Upper lobe of right lung (tissue), 1 donor: Measurements from ENCODE around the gene SALL3. TPM values are rescaled to one million over a fixed set of nuclear protein-coding genes. Genes with fewer than 3 reads are reported as not detected.

Experiments used
- ATAC-seq: fragments of 200-7000 bp; cut with Tn5 transposase; one replicate; pipeline ENCODE4 v1.9.1; 2020; ENCODE audit warnings: mild to moderate bottlenecking, moderate library complexity
- DNase-seq: peaks from one replicate; pipeline ENCODE4 v3.0.0-alpha.2; 2020
- H3K27ac ChIP-seq: fragments of 200-600 bp; one replicate; pipeline ENCODE4 v1.8.0; 2022
- H3K27me3 ChIP-seq: fragments of 200-600 bp; one replicate; pipeline ENCODE4 v1.8.0; 2022; ENCODE audit warnings: mild to moderate bottlenecking
- H3K36me3 ChIP-seq: fragments of 200-600 bp; one replicate; pipeline ENCODE4 v1.8.0; 2022
- H3K4me1 ChIP-seq: fragments of 200-600 bp; one replicate; pipeline ENCODE4 v1.8.0; 2022
- H3K4me3 ChIP-seq: fragments of 200-600 bp; one replicate; pipeline ENCODE4 v1.8.0; 2022; ENCODE audit warnings: mild to moderate bottlenecking
- H3K9me3 ChIP-seq: fragments of 200-600 bp; one replicate; pipeline ENCODE4 v1.8.0; 2022
- CTCF ChIP-seq: fragments of 200-600 bp; IDR thresholded peaks from one replicate; pipeline ENCODE4 v1.8.0; 2022; ENCODE audit warnings: antibody characterized with exemption
- intact Hi-C: fragments of 100-400 bp; cut with DNase I; formaldehyde crosslinking; loops from one replicate; pipeline ENCODE4 v1.11.0; 2022
- total RNA-seq: library from RNA; stranded (reverse); fragmentation: NEBNext Ultra II Directional; extraction: Animal tissue kit (Norgen Biotek cat#: 25700); gene quantifications from one replicate; pipeline ENCODE4 v1.2.1, GENCODE V29; 2021
- donor health status: DM: no; HTN: yes; CAD: no; lungs with severe emphysema.

SALL3 gene
- total RNA-seq, 1 donor from 2014 or later = not detected

GRCh38 chr18:79005653-79006052 lies 26.0 kb downstream of the SALL3 start:
- no peaks in the 10 kb centered on the region for H3K36me3 ChIP-seq
- H3K4me1 ChIP-seq = no peaks in the 10 kb centered on the region
- H3K4me3 ChIP-seq = no peak overlapping the region
- intact Hi-C loops = no loop called here
- H3K27ac ChIP-seq = no peak overlapping the region
- DNase-seq = no peak
- no peaks in the 10 kb centered on the region for H3K9me3 ChIP-seq
- peaks cover 22% of the 10 kb centered on the region for H3K27me3 ChIP-seq
- ATAC-seq = no peak
- no peak for TF ChIP-seq CTCF

GRCh38 chr18:79006106-79006795 lies 26.6 kb downstream of the SALL3 start:
- ATAC-seq (peak; percentile 36), DNase-seq (no peak)
- peaks cover 18% of the 10 kb centered on the region for H3K27me3 ChIP-seq

GRCh38 chr18:79007440-79007839 lies 27.8 kb downstream of the SALL3 start:
- intact Hi-C loops = no loop called here
- ATAC-seq = no peak

More at GRCh38 chr18:79006106-79006795, 26.6 kb downstream of the SALL3 start:
- TF ChIP-seq CTCF = no peak
- Histone ChIP-seq H3K36me3 (no peaks in the 10 kb centered on the region), H3K9me3 (no peaks in the 10 kb centered on the region), H3K4me1 (no peaks in the 10 kb centered on the region), H3K27ac (no peak overlapping the region), H3K4me3 (no peak overlapping the region)
- intact Hi-C loops = no loop called here

GRCh38 chr18:79008356-79008940 lies 28.8 kb downstream of the SALL3 start:
- intact Hi-C loops = no loop called here
- Histone ChIP-seq H3K27ac (no peak overlapping the region), H3K4me1 (no peaks in the 10 kb centered on the region), H3K9me3 (no peaks in the 10 kb centered on the region), H3K27me3 (peaks cover 18% of the 10 kb centered on the region), H3K36me3 (no peaks in the 10 kb centered on the region), H3K4me3 (no peak overlapping the region)
- DNase-seq = no peak
- TF ChIP-seq CTCF = no peak
- no peak for ATAC-seq

More at GRCh38 chr18:79007440-79007839, 27.8 kb downstream of the SALL3 start:
- H3K4me3 ChIP-seq = no peak overlapping the region
- no peaks in the 10 kb centered on the region for H3K36me3 ChIP-seq
- no peak for DNase-seq
- no peaks in the 10 kb centered on the region for H3K4me1 ChIP-seq
- H3K27me3 ChIP-seq = peaks cover 18% of the 10 kb centered on the region
- H3K9me3 ChIP-seq = no peaks in the 10 kb centered on the region
- no peak for TF ChIP-seq CTCF
- H3K27ac ChIP-seq = no peak overlapping the region

- intact Hi-C loops = no loop called here
- ATAC-seq (no peak), DNase-seq (no peak)
- no peak for TF ChIP-seq CTCF
- Histone ChIP-seq H3K9me3 (no peaks in the 10 kb centered on the region), H3K4me3 (no peak overlapping the region), H3K27ac (no peak overlapping the region), H3K4me1 (no peaks in the 10 kb centered on the region), H3K27me3 (peaks cover 15% of the 10 kb centered on the region), H3K36me3 (no peaks in the 10 kb centered on the region)
Observed at GRCh38 chr18:79010802-79011201, 31.2 kb downstream of the SALL3 start.
